ENCODE results near the gene WDR54.
A peak's percentile ranks its signal among the peaks of the same experiment; 100 is the strongest.

Gene WDR54

GRCh38 chr2:74428675-74429074 lies 7.1 kb downstream of the WDR54 start:
- Histone ChIP-seq H3K9me3 (ENCODE audit: insufficient read depth, low read length) (no peaks in the 10 kb centered on the region), H3K79me2 (ENCODE audit: low read length) (no peaks in the 10 kb centered on the region), H3K4me1 (ENCODE audit: low read length) (no peaks in the 10 kb centered on the region), H3K27ac (ENCODE audit: low read length) (no peak overlapping the region), H3K9ac (ENCODE audit: low read length) (no peak overlapping the region), H3K27me3 (ENCODE audit: low read depth, low read length) (no peaks in the 10 kb centered on the region), H3K36me3 (replicated peaks; ENCODE audit: low read depth, low read length) (peaks cover 21% of the 10 kb centered on the region), H3K4me2 (ENCODE audit: low read length) (no peak overlapping the region), H4K20me1 (ENCODE audit: insufficient read depth, low read length) (no peaks in the 10 kb centered on the region), H3K4me3 (ENCODE audit: low read length) (no peak overlapping the region), H2AFZ (ENCODE audit: low read depth, low read length) (no peak overlapping the region)
- TF ChIP-seq CTCF (IDR thresholded peaks at IDR 0.05; ENCODE audit: low read depth, low read length) (no peak), EZH2phosphoT487 (IDR thresholded peaks at IDR 0.05; ENCODE audit: low read depth) (no peak)

DNA sequence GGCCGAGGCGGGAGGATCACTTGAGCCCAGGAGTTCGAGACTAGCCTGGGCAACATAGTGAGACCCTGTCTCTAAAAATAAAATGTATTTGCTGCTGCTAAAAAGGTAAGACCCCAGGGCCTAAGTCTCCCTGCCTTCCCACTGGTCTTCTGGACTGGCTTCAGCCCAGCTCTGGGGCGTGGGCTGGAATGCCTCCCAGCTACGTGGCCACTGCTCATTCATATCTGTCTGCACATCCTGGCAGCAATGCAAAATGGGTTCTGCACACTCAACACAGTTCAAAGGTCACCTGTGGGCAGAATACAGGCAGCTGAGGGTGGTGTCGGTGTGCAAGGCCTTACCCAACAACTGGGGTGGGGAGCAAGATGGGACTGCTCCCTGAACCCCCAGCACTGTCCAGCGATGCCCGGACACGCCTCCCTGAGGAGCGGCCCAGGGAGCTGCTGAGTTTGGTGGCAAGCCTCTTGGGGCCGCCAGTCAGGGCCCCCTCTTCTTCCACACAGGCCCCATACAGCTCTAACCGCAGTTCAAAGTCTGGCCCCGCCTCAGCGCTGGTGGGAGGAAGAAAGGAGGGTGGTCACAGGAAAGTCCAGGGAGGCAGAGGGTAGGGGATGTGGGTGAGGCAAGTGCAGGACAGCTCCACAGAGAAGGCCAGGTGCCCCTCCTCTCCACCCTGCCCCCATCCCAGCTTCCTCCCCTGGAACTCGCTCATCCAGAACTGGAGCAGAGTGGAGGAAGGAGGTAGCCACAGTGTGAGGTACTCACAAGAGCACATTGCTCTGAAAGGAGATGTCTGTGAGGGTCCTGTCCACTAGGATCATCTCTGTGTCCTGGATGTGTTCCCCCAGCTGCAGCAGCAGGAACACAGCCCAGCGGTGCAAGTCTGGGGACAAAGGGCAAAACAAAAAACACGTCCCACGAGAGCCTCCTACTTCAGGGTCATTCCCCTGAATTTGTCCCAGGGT lies 8.2 kb downstream of the WDR54 start:
- Histone ChIP-seq H2AFZ (ENCODE audit: low read depth, low read length) (no peak overlapping the region), H4K20me1 (ENCODE audit: insufficient read depth, low read length) (no peaks in the 10 kb centered on the region), H3K27ac (ENCODE audit: low read length) (no peak overlapping the region), H3K79me2 (ENCODE audit: low read length) (no peaks in the 10 kb centered on the region), H3K4me2 (ENCODE audit: low read length) (no peak overlapping the region), H3K4me3 (ENCODE audit: low read length) (no peak overlapping the region), H3K9me3 (ENCODE audit: insufficient read depth, low read length) (no peaks in the 10 kb centered on the region), H3K9ac (ENCODE audit: low read length) (no peak overlapping the region), H3K27me3 (ENCODE audit: low read depth, low read length) (no peaks in the 10 kb centered on the region), H3K4me1 (ENCODE audit: low read length) (no peaks in the 10 kb centered on the region), H3K36me3 (replicated peaks; ENCODE audit: low read depth, low read length) (peaks cover 15% of the 10 kb centered on the region)
- TF ChIP-seq CTCF (IDR thresholded peaks at IDR 0.05; ENCODE audit: low read depth, low read length) (no peak), EZH2phosphoT487 (IDR thresholded peaks at IDR 0.05; ENCODE audit: low read depth) (no peak)

- no peak overlapping the region for H3K27ac ChIP-seq (ENCODE audit: low read length)
- H3K4me2 ChIP-seq (ENCODE audit: low read length) = no peak overlapping the region
- no peak overlapping the region for H2AFZ ChIP-seq (ENCODE audit: low read depth, low read length)
- H3K79me2 ChIP-seq (ENCODE audit: low read length) = no peaks in the 10 kb centered on the region
- peaks cover 9% of the 10 kb centered on the region for H3K36me3 ChIP-seq (replicated peaks; ENCODE audit: low read depth, low read length)
- H3K9me3 ChIP-seq (ENCODE audit: insufficient read depth, low read length) = no peaks in the 10 kb centered on the region
- H3K4me3 ChIP-seq (ENCODE audit: low read length) = no peak overlapping the region
- no peak overlapping the region for H3K9ac ChIP-seq (ENCODE audit: low read length)
- no peaks in the 10 kb centered on the region for H3K27me3 ChIP-seq (ENCODE audit: low read depth, low read length)
- H4K20me1 ChIP-seq (ENCODE audit: insufficient read depth, low read length) = no peaks in the 10 kb centered on the region
- no peaks in the 10 kb centered on the region for H3K4me1 ChIP-seq (ENCODE audit: low read length)
- no peak for TF ChIP-seq CTCF (IDR thresholded peaks at IDR 0.05; ENCODE audit: low read depth, low read length)
- no peak for TF ChIP-seq EZH2phosphoT487 (IDR thresholded peaks at IDR 0.05; ENCODE audit: low read depth)
Observed at GRCh38 chr2:74430502-74430901, 9.0 kb downstream of the WDR54 start.

DNA sequence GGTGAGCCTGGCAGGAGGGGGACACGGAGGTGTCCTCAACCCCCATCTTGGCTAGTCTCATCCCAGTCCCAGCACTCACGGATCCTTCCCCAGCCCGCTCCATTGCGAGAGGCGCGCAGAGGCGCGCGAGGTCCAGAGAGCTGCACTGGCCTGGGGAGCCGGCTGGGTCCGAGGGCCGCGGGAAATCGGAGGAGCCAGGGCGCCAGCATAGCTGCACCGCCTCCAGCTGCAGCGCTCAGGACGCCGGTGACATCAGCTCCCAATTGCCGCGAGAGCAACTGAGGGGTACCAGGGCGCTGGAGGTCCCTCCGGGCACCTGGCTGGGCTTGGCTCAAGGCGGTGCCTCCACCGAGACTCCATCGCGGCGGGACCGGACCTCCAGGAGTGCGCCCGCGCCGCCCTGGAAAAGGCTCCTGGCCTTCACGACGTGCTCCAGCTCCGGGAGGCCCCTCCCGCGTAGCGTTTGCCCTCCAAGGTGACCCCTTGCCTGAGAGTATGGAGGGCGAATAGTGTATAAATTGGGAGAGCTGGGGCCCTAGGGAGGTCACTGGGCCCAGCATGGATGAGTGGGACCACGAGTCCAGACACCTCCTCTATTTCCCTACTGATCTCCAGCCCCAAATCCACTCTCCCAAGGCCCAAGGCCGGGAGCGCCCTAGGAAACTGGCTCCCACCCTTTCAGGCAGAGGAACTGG lies 14.7 kb downstream of the WDR54 start:
- H3K4me3 ChIP-seq (ENCODE audit: low read length) = peak overlapping the region; percentile 23; the same call in 1 of the 2 replicates

More for the DNA sequence above, 14.7 kb downstream of the WDR54 start:
- H3K4me2 ChIP-seq (ENCODE audit: low read length) = peak overlapping the region; percentile 62
- no peak overlapping the region for H3K9ac ChIP-seq (ENCODE audit: low read length)
- no peak for TF ChIP-seq EZH2phosphoT487 (IDR thresholded peaks at IDR 0.05; ENCODE audit: low read depth)
- TF ChIP-seq CTCF (IDR thresholded peaks at IDR 0.05; ENCODE audit: low read depth, low read length) = no peak
- no peaks in the 10 kb centered on the region for H3K36me3 ChIP-seq (replicated peaks; ENCODE audit: low read depth, low read length)
- no peaks in the 10 kb centered on the region for H4K20me1 ChIP-seq (ENCODE audit: insufficient read depth, low read length)
- H3K27me3 ChIP-seq (ENCODE audit: low read depth, low read length) = no peaks in the 10 kb centered on the region
- no peaks in the 10 kb centered on the region for H3K9me3 ChIP-seq (ENCODE audit: insufficient read depth, low read length)
- peak overlapping the region; percentile 44 for H3K27ac ChIP-seq (ENCODE audit: low read length)
- H3K4me1 ChIP-seq (ENCODE audit: low read length) = peaks cover 35% of the 10 kb centered on the region
- no peak overlapping the region for H2AFZ ChIP-seq (ENCODE audit: low read depth, low read length)
- H3K79me2 ChIP-seq (ENCODE audit: low read length) = no peaks in the 10 kb centered on the region
